IMR-90 (cell line): ENCODE results near the gene GSPT1.

ENCODE experiments used
- FOS ChIP-seq: fragments of 150-350 bp; IDR thresholded peaks from 2 replicates; pipeline ENCODE4 v1.6.1; 2016; ENCODE audit warnings: low read depth, low read length
- MAFK ChIP-seq: IDR thresholded peaks from 2 replicates; pipeline ENCODE4 v1.6.1; 2012; ENCODE audit warnings: low read depth, low read length, improper control_type of control experiment
- NFE2L2 ChIP-seq: fragments of 150-350 bp; IDR thresholded peaks from 2 replicates; pipeline ENCODE4 v1.6.1; 2016; ENCODE audit warnings: low read depth, mild to moderate bottlenecking, low read length
- POLR2A ChIP-seq: IDR thresholded peaks from 2 replicates; pipeline ENCODE4 v1.6.1; 2012; ENCODE audit warnings: mild to moderate bottlenecking, low read depth, low read length
- RAD21 ChIP-seq: IDR thresholded peaks from 2 replicates; pipeline ENCODE4 v1.6.1; 2012; ENCODE audit warnings: low read length, improper control_type of control experiment
- RFX5 ChIP-seq: IDR thresholded peaks from 2 replicates; pipeline ENCODE4 v1.8.0; 2012; ENCODE audit warnings: low read depth, mild to moderate bottlenecking, low read length, moderate library complexity
- SMC3 ChIP-seq: fragments of 150-350 bp; IDR thresholded peaks from 2 replicates; pipeline ENCODE4 v1.6.1; 2016; ENCODE audit warnings: low read depth, mild to moderate bottlenecking, antibody characterized with exemption, low read length, moderate library complexity
- TF ChIP-seq, protein P1 (sequence below): conservative IDR thresholded peaks from 2 replicates; pipeline ENCODE4 v1.5.1; 2012; ENCODE audit warnings: mild to moderate bottlenecking, low read depth, low read length, improper control_type of control experiment
- TF ChIP-seq, protein P2 (sequence below): fragments of 150-350 bp; IDR thresholded peaks from 2 replicates; pipeline ENCODE4 v1.6.1; 2016; ENCODE audit warnings: low read depth, mild to moderate bottlenecking, low read length, moderate library complexity, borderline replicate concordance
- TF ChIP-seq, protein P3 (sequence below): fragments of 150-350 bp; IDR thresholded peaks from 2 replicates; pipeline ENCODE4 v1.6.1; 2017; ENCODE audit warnings: mild to moderate bottlenecking, antibody characterized with exemption, low read length, low read depth

DNA sequence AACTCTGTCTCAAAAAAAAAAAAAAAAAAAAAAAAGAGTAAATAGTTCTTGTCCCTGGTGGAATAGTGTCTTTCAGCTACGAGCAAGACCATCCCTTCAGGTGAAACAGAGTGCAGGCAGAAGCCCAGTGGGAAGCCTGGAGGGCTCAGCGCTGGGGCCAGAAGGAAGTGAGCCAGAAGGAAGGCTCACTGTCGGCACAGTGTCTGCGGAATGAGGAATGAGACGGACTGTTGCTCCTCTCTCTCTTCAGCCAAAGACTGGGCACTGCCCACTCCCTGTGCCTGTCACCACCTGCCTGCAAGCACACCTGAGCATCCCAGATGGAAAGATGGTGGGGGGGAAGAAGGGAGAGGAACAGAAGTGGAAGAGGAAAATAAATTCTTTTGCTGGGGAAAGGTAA lies 71.9 kb downstream of the GSPT1 start:
- TF ChIP-seq, protein P1, sequence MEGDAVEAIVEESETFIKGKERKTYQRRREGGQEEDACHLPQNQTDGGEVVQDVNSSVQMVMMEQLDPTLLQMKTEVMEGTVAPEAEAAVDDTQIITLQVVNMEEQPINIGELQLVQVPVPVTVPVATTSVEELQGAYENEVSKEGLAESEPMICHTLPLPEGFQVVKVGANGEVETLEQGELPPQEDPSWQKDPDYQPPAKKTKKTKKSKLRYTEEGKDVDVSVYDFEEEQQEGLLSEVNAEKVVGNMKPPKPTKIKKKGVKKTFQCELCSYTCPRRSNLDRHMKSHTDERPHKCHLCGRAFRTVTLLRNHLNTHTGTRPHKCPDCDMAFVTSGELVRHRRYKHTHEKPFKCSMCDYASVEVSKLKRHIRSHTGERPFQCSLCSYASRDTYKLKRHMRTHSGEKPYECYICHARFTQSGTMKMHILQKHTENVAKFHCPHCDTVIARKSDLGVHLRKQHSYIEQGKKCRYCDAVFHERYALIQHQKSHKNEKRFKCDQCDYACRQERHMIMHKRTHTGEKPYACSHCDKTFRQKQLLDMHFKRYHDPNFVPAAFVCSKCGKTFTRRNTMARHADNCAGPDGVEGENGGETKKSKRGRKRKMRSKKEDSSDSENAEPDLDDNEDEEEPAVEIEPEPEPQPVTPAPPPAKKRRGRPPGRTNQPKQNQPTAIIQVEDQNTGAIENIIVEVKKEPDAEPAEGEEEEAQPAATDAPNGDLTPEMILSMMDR, result no peak
- TF ChIP-seq, protein P2, sequence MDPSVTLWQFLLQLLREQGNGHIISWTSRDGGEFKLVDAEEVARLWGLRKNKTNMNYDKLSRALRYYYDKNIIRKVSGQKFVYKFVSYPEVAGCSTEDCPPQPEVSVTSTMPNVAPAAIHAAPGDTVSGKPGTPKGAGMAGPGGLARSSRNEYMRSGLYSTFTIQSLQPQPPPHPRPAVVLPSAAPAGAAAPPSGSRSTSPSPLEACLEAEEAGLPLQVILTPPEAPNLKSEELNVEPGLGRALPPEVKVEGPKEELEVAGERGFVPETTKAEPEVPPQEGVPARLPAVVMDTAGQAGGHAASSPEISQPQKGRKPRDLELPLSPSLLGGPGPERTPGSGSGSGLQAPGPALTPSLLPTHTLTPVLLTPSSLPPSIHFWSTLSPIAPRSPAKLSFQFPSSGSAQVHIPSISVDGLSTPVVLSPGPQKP, result no peak
- no peak for TF ChIP-seq POLR2A
- TF ChIP-seq FOS, result no peak
- no peak for TF ChIP-seq SMC3
- TF ChIP-seq, protein P3, sequence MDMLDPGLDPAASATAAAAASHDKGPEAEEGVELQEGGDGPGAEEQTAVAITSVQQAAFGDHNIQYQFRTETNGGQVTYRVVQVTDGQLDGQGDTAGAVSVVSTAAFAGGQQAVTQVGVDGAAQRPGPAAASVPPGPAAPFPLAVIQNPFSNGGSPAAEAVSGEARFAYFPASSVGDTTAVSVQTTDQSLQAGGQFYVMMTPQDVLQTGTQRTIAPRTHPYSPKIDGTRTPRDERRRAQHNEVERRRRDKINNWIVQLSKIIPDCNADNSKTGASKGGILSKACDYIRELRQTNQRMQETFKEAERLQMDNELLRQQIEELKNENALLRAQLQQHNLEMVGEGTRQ, result no peak
- no peak for TF ChIP-seq NFE2L2
- TF ChIP-seq MAFK, result no peak
- no peak for TF ChIP-seq RAD21
- TF ChIP-seq RFX5, result no peak
